GM18868 (cell line): ENCODE measurements around the gene COL4A1.

Source experiments
- ATAC-seq: cut with Tn5 transposase; IDR thresholded peaks from one replicate; pipeline ENCODE4 v1.9.1; 2021; ENCODE audit warnings: mild to moderate bottlenecking, moderate library complexity; ENCODE audit not compliant: unreplicated experiment

The COL4A1 gene

GRCh38 chr13:110173247-110173818 is 133.6 kb downstream of the COL4A1 start:
- ATAC-seq = no peak

DNA sequence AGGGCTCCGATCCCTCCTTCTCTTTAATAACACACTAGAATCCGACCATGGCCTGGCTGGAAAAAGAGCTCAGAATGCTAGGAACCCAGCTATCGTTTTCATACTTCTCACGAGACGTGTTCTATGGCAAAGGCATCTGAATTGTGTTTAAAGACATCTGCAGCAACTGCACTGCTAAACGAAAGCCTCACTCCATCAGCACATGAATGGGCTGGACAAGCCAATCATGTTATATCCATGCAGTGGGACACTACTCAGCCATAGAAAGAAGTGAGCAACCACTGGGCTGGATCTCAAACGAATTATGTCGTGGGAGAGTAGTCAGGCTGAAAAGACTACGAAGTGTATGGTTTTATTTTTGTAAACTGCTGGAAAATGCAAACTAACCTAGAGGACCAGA is 136.1 kb downstream of the COL4A1 start:
- no peak for ATAC-seq

DNA sequence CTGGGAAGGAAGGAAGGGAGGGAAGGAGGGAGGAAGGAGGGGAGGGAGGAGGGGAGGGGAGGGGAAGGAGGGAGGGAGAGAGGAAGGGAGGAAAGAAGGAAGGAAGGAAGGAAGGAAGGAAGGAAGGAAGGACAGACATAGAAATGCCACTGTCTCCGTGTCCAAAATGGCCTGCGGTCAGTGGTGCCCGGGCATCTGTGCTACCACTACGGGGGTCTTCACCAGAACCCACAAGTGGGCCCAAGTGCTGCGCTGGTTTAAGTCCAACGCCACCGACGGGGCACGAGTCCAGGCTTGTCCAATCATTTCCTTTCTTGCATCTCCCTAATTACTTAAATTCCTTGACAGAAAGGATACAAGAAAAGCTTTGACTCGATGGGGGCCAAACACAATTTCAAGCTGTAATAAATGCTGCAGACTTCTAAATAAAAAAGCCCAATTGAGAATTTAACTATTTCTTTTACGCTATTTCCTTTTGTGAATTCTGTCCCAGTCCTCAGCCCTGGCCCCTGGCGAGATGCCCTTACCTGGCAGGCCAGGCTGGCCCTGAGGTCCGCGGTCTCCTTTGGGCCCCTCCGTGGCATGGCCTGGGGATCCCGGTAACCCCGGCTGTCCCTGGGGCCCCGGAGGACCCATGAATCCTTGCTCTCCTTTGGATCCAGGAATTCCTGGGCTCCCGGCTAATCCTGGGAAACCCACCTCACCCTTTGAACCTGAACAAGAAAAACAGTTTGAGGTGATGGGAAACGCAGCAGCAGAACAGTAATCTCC is 136.8 kb downstream of the COL4A1 start:
- no peak for ATAC-seq

DNA sequence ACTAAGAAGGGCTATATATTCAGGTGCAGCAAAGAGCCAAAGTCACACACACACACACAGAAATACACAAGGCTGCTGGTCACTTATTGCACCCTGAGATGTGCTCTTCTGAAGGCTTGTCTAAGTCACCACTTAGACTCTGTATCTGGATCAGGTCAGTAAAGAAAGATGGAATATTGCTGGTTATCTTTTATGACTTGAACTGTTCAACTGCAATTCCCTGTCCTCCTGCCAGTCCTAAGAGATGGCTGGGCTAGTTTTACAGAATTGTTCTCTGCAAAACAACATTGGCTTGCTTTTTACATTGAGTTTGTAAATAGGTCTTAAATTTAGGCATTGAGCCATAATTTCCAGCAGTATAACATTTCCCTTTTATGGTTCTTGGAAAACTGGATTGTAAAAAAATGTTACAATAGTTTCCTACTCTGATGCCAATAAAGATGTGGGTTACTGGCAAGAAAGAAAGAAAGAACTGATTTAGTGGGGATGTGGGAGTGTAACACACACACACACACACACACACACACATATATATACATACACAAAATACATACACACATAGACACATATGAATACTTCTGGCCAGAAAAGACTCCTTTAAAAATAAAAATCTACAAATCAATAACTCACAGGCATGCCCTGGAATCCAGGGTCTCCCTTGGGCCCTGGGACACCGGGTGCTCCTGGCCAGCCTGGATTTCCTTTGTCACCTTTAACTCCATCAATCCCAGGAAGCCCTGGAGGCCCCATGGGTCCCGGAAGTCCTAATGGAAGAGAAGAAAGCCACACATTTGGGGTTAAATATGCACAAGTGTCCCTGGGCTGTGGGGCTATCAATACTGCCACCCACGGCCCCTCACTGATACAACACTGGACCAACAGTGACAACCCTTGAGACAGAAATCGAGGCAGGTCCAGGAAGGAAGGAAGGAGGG is 137.7 kb downstream of the COL4A1 start:
- ATAC-seq = no peak

GRCh38 chr13:110166598-110166997 is 140.4 kb downstream of the COL4A1 start:
- no peak for ATAC-seq

GRCh38 chr13:110164706-110165105 is 142.3 kb downstream of the COL4A1 start:
- no peak for ATAC-seq

DNA sequence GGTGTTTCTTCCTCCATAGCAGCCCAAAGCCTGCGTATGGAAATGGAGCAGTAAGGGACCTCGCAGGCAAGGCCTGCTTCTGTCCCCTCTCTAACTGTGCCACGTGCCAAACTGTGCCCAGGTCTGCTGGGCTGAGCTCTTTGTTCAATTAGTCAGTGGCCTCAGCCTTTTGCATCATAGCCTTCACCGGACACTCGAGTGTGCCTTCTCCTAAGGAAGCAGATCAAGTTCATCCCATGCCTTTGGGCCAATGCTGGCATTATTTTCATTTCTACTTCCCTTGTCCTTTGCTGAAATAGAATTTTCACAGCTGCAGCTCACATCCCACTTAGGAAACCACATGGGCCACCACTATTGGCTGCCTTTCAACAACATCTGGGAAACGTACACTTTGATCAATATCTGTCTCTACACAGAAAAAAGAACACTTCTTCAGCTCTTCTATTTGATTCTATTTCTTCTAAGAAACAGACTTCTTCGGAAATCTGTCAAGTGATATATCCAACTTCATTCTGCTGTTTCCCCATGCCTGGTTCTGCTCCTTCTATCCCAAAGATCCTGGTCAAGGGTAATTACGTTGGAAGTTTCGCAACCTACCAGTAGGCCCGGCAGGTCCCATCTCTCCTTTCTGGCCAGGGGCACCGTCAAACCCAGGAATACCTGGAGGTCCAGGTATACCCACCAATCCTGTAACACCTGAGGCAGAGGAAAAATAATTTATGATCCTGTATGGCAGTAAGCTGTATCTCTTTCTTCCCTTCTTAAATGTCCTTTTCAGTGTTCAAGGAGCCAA is 143.9 kb downstream of the COL4A1 start:
- ATAC-seq = no peak

- ATAC-seq = no peak
Observed at GRCh38 chr13:110162053-110162452, 144.9 kb downstream of the COL4A1 start.

- ATAC-seq = no peak
Observed at GRCh38 chr13:110161112-110161882, 145.7 kb downstream of the COL4A1 start.

GRCh38 chr13:110158226-110158625 is 148.7 kb downstream of the COL4A1 start:
- ATAC-seq = no peak

DNA sequence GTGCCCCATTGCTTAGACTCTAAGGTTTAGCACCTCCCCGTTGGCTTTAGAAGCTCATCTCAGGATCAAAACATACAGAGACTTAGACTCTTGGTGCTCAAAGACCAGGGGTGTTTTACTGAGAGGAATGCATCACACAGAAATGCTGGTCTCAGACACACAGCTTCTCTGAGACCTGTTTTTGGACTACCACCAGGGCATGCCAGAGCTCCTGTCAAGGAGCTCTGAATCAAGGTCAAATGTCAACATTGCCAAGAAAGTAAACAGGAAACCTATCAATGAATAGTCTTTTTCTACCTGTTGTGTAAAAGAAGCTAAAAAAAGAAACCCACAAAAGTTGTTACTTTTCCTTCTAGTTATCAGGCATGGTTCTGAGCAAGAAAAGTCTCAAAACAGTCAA is 149.2 kb downstream of the COL4A1 start:
- ATAC-seq = no peak

DNA sequence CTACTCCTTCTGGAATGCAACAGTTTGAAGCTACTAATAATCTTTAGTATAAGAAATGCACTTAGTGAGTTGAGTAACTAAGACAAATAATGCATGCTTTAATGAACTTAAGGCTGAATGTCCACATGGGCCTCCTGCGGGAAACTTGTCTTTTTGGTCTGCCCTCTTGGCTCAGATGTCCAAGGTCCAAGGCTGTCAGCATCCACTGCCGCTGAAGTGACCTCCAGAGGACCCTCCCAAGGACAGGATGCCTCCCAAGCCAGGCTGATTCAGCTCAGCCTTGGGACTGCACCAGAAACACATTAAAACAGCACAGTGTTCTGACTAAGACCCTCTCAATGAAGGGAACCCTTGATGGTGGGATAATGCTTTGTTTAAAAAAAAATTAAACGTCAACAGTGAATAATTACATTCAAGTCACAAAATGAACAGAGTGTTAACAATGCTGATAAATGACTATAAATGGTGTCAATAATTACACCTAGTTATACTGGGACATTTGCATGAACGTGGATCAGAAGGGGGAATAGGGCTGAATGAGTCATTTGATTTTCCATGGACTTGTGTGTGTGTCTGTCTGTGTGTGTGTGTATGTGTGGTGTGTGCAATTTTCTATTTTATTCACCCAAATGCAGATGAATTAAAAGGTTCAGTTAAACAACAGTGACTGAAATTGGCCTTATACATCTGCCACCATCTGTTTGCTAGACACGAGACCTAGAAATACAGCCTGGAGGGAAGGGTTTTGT is 150.5 kb downstream of the COL4A1 start:
- ATAC-seq = no peak

DNA sequence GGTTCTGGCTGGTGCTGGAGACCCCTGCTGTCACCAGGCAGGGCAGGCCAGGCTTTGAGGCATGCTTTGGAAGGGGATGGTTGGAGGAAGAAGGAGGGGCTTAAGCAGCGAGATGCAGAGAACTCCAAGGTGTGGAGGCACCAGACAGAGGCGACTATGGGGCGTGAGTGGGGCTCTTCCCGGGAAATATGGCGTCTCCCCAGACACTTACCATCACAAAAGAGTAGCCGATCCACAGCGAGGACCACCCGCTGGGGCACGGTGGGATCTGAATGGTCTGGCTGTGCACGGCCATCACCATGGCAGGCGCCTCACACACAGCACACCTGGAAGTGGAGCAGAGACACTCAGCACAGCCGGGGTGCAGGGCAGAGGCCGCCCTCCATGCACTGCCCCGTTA is 151.9 kb downstream of the COL4A1 start:
- ATAC-seq = no peak

- ATAC-seq = no peak
Observed at GRCh38 chr13:110154410-110154933, 152.5 kb downstream of the COL4A1 start.

DNA sequence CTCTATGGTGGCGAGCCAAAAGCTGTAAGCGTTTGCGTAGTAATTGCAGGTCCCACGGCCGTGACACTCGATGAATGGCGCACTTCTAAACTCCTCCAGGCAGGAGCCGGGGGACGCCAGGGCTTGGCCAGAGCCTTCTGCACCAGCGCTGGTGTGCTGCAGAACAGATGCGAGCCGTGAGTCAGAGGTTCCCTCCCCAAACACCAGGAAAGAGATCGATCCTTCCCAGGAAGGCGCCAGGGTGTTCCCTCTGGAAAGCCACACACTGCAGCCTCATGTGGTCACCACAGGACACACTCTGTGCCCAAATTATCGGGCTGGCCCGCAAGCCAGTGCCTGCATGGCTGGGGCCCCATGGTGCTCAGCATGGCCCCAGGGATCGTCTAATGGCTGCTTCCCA is 154.6 kb downstream of the COL4A1 start:
- no peak for ATAC-seq

- ATAC-seq = no peak
Observed at GRCh38 chr13:110151462-110151861, 155.5 kb downstream of the COL4A1 start.

GRCh38 chr13:110150384-110151101 is 156.4 kb downstream of the COL4A1 start:
- no peak for ATAC-seq

DNA sequence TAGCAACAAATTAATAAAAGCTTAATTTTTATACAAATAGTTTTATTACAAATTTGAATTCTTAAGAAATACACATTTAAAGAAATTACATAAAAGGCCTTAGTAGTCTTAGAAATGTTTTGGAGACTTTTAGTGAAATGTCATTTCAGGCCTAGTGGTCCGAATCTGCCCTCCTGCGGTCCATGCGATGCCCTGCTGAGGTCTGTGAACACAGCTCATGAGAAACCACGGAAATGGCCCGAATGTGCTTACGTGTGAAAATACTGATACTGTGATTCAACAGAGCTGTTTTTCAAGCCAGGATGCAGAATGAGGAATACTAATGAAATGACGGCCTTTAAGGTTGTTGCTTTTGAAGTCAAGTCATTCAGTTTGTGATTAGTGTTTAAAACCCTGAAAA is 157.9 kb downstream of the COL4A1 start:
- ATAC-seq = no peak

- no peak for ATAC-seq
Observed at GRCh38 chr13:110140099-110140498, 166.9 kb downstream of the COL4A1 start.
